HepG2 (cell line): Measurements from ENCODE around the gene NUDT14.

Experiments
- ARNT ChIP-seq: fragments of 450-650 bp; IDR thresholded peaks from 2 replicates; pipeline ENCODE4 v1.6.1; 2017
- EP300 ChIP-seq, 3 experiments: sonication (generic) in 1 of 3; formaldehyde crosslinking in 1 of 3; IDR thresholded peaks; 2 replicates each; pipeline versions ENCODE4 v1.5.1 to v1.6.1; 2011 to 2020; ENCODE audit warnings: low read depth in 2 of 3, low read length in 2 of 3, borderline replicate concordance in 1 of 3, improper control_type of control experiment in 1 of 3, mild to moderate bottlenecking in 1 of 3, missing genetic modification reagents in 1 of 3, moderate library complexity in 1 of 3
- EZH2 ChIP-seq: conservative IDR thresholded peaks from 2 replicates; pipeline ENCODE4 v1.6.1; 2012; ENCODE audit warnings: mild to moderate bottlenecking, low read depth, low read length, moderate library complexity
- POLR2A ChIP-seq, 2 experiments: IDR thresholded peaks; 2 replicates each; pipeline ENCODE4 v1.6.1; 2011; ENCODE audit warnings: low read depth in 2 of 2, low read length in 2 of 2, mild to moderate bottlenecking in 1 of 2, moderate library complexity in 1 of 2; ENCODE audit not compliant: insufficient read depth in 1 of 2
- SP1 ChIP-seq, 2 experiments: fragments of 450-650 bp in 1 of 2; sonication (generic) in 1 of 2; formaldehyde crosslinking in 1 of 2; IDR thresholded peaks; 2 replicates each; pipeline versions ENCODE4 v1.4.0 to v1.6.1; 2016 to 2020; ENCODE audit warnings: missing genetic modification reagents in 1 of 2
- TF ChIP-seq, protein P1 (sequence below): sonication (generic); formaldehyde crosslinking; IDR thresholded peaks from 2 replicates; pipeline ENCODE4 v1.4.0; 2020; ENCODE audit warnings: mild to moderate bottlenecking, missing genetic modification reagents, borderline replicate concordance
- TF ChIP-seq, protein P2 (sequence below), 2 experiments: IDR thresholded peaks; 2 replicates each; pipeline ENCODE4 v1.6.1; 2011 to 2012; ENCODE audit warnings: low read length in 2 of 2, borderline replicate concordance in 1 of 2, low read depth in 1 of 2, mild to moderate bottlenecking in 1 of 2, moderate library complexity in 1 of 2
- TF ChIP-seq, protein P3 (sequence below), 2 experiments: sonication (generic) in 1 of 2; formaldehyde crosslinking in 1 of 2; IDR thresholded peaks; 2 replicates each; pipeline versions ENCODE4 v1.4.0 to v1.6.1; 2018 to 2020; ENCODE audit warnings: missing genetic modification reagents in 2 of 2, borderline replicate concordance in 1 of 2, low read depth in 1 of 2, mild to moderate bottlenecking in 1 of 2, missing biosample characterization in 1 of 2
- TF ChIP-seq, protein P4 (sequence below): fragments of 450-650 bp; IDR thresholded peaks from 2 replicates; pipeline ENCODE4 v1.6.1; 2017; ENCODE audit warnings: mild to moderate bottlenecking

DNA sequence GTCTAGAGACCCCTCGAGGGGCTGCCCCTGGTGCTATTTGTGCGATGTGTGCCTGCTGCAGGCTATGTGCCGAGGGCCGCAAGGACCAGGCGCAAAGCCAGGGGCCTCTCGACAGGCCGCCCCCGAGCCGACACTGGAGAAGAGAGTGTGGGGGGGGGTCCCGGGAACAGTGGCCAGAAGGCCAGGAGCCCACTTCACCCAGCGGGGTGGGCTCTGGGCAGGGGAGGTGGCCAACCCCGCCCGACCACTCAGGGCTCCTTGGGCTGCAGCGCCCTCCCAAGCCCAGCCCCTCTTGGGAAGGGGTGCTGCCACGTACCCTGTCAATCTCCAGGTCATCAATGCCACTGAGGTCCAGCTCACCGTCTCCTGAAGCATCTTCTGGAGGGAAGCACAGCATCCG is 38.6 kb upstream of the NUDT14 start:
- TF ChIP-seq, protein P1, sequence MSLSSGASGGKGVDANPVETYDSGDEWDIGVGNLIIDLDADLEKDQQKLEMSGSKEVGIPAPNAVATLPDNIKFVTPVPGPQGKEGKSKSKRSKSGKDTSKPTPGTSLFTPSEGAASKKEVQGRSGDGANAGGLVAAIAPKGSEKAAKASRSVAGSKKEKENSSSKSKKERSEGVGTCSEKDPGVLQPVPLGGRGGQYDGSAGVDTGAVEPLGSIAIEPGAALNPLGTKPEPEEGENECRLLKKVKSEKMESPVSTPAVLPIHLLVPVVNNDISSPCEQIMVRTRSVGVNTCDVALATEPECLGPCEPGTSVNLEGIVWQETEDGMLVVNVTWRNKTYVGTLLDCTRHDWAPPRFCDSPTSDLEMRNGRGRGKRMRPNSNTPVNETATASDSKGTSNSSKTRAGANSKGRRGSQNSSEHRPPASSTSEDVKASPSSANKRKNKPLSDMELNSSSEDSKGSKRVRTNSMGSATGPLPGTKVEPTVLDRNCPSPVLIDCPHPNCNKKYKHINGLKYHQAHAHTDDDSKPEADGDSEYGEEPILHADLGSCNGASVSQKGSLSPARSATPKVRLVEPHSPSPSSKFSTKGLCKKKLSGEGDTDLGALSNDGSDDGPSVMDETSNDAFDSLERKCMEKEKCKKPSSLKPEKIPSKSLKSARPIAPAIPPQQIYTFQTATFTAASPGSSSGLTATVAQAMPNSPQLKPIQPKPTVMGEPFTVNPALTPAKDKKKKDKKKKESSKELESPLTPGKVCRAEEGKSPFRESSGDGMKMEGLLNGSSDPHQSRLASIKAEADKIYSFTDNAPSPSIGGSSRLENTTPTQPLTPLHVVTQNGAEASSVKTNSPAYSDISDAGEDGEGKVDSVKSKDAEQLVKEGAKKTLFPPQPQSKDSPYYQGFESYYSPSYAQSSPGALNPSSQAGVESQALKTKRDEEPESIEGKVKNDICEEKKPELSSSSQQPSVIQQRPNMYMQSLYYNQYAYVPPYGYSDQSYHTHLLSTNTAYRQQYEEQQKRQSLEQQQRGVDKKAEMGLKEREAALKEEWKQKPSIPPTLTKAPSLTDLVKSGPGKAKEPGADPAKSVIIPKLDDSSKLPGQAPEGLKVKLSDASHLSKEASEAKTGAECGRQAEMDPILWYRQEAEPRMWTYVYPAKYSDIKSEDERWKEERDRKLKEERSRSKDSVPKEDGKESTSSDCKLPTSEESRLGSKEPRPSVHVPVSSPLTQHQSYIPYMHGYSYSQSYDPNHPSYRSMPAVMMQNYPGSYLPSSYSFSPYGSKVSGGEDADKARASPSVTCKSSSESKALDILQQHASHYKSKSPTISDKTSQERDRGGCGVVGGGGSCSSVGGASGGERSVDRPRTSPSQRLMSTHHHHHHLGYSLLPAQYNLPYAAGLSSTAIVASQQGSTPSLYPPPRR (CRISPR knock-in tag), result no peak
- TF ChIP-seq EP300 (IDR thresholded peaks at IDR 0.05; ENCODE audit: low read depth in 2 of 2, low read length in 2 of 2) (no peak), EP300 (CRISPR knock-in tag; IDR thresholded peaks at IDR 0.05; ENCODE audit: borderline replicate concordance) (no peak), POLR2A (IDR thresholded peaks at IDR 0.05; ENCODE audit: insufficient read depth in 1 of 2, low read depth in 2 of 2, low read length in 2 of 2) (no peak), SP1 (IDR thresholded peaks at IDR 0.05) (no peak), SP1 (CRISPR knock-in tag; IDR thresholded peaks at IDR 0.05) (no peak), ARNT (no peak), EZH2 (no peak)
- TF ChIP-seq, protein P2, sequence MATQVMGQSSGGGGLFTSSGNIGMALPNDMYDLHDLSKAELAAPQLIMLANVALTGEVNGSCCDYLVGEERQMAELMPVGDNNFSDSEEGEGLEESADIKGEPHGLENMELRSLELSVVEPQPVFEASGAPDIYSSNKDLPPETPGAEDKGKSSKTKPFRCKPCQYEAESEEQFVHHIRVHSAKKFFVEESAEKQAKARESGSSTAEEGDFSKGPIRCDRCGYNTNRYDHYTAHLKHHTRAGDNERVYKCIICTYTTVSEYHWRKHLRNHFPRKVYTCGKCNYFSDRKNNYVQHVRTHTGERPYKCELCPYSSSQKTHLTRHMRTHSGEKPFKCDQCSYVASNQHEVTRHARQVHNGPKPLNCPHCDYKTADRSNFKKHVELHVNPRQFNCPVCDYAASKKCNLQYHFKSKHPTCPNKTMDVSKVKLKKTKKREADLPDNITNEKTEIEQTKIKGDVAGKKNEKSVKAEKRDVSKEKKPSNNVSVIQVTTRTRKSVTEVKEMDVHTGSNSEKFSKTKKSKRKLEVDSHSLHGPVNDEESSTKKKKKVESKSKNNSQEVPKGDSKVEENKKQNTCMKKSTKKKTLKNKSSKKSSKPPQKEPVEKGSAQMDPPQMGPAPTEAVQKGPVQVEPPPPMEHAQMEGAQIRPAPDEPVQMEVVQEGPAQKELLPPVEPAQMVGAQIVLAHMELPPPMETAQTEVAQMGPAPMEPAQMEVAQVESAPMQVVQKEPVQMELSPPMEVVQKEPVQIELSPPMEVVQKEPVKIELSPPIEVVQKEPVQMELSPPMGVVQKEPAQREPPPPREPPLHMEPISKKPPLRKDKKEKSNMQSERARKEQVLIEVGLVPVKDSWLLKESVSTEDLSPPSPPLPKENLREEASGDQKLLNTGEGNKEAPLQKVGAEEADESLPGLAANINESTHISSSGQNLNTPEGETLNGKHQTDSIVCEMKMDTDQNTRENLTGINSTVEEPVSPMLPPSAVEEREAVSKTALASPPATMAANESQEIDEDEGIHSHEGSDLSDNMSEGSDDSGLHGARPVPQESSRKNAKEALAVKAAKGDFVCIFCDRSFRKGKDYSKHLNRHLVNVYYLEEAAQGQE (IDR thresholded peaks at IDR 0.05; ENCODE audit: borderline replicate concordance in 1 of 2, low read depth in 1 of 2, low read length in 2 of 2), result no peak
- TF ChIP-seq, protein P3, sequence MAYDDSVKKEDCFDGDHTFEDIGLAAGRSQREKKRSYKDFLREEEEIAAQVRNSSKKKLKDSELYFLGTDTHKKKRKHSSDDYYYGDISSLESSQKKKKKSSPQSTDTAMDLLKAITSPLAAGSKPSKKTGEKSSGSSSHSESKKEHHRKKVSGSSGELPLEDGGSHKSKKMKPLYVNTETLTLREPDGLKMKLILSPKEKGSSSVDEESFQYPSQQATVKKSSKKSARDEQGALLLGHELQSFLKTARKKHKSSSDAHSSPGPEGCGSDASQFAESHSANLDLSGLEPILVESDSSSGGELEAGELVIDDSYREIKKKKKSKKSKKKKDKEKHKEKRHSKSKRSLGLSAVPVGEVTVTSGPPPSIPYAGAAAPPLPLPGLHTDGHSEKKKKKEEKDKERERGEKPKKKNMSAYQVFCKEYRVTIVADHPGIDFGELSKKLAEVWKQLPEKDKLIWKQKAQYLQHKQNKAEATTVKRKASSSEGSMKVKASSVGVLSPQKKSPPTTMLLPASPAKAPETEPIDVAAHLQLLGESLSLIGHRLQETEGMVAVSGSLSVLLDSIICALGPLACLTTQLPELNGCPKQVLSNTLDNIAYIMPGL (CRISPR knock-in tag; IDR thresholded peaks at IDR 0.05; ENCODE audit: borderline replicate concordance in 1 of 2, low read depth in 1 of 2), result no peak
- TF ChIP-seq, protein P4, sequence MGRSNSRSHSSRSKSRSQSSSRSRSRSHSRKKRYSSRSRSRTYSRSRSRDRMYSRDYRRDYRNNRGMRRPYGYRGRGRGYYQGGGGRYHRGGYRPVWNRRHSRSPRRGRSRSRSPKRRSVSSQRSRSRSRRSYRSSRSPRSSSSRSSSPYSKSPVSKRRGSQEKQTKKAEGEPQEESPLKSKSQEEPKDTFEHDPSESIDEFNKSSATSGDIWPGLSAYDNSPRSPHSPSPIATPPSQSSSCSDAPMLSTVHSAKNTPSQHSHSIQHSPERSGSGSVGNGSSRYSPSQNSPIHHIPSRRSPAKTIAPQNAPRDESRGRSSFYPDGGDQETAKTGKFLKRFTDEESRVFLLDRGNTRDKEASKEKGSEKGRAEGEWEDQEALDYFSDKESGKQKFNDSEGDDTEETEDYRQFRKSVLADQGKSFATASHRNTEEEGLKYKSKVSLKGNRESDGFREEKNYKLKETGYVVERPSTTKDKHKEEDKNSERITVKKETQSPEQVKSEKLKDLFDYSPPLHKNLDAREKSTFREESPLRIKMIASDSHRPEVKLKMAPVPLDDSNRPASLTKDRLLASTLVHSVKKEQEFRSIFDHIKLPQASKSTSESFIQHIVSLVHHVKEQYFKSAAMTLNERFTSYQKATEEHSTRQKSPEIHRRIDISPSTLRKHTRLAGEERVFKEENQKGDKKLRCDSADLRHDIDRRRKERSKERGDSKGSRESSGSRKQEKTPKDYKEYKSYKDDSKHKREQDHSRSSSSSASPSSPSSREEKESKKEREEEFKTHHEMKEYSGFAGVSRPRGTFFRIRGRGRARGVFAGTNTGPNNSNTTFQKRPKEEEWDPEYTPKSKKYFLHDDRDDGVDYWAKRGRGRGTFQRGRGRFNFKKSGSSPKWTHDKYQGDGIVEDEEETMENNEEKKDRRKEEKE, result no peak
